NCI-H748 treated with DMSO at 0.1 percent for 48 hours (cell line): ENCODE measurements around the gene CYSRT1.

Experiments used
- DNase-seq: peaks from one replicate; lab custom pipeline; 2025; lab: John Stamatoyannopoulos, UW

CYSRT1 gene

GRCh38 chr9:137190315-137190856 is 34.6 kb upstream of the CYSRT1 start:
- no peak for DNase-seq

GRCh38 chr9:137191245-137191644 is 33.7 kb upstream of the CYSRT1 start:
- no peak for DNase-seq

- no peak for DNase-seq
These were observed 33.1 kb upstream of the CYSRT1 start for GRCh38 chr9:137191691-137192447.

GRCh38 chr9:137192448-137192780 is 32.6 kb upstream of the CYSRT1 start:
- no peak for DNase-seq

- no peak for DNase-seq
These were observed 32.1 kb upstream of the CYSRT1 start for GRCh38 chr9:137192859-137193258.

GRCh38 chr9:137193771-137194170 is 31.2 kb upstream of the CYSRT1 start:
- DNase-seq, result no peak

- no peak for DNase-seq
These were observed 30.6 kb upstream of the CYSRT1 start for GRCh38 chr9:137194388-137194787.

GRCh38 chr9:137194909-137195308 is 30.1 kb upstream of the CYSRT1 start:
- DNase-seq, result no peak

GRCh38 chr9:137195525-137196220 is 29.3 kb upstream of the CYSRT1 start:
- DNase-seq, result peak; percentile 79

- DNase-seq, result no peak
These were observed 26.7 kb upstream of the CYSRT1 start for GRCh38 chr9:137198051-137198901.

GRCh38 chr9:137198902-137199283 is 26.1 kb upstream of the CYSRT1 start:
- no peak for DNase-seq

- DNase-seq, result no peak
These were observed 25.4 kb upstream of the CYSRT1 start for GRCh38 chr9:137199411-137200121.

- DNase-seq, result peak; percentile 98
These were observed 24.4 kb upstream of the CYSRT1 start, which contains the start of gene TPRN for GRCh38 chr9:137200311-137201204. Gene TPRN (minus strand): TSS chr9:137200741. CDS start chr9:137200711, 30 bp downstream.

- no peak for DNase-seq
These were observed 23.6 kb upstream of the CYSRT1 start for GRCh38 chr9:137201205-137201868.

- DNase-seq, result no peak
These were observed 22.0 kb upstream of the CYSRT1 start for GRCh38 chr9:137202966-137203365.

- no peak for DNase-seq
These were observed 20.2 kb upstream of the CYSRT1 start for GRCh38 chr9:137204731-137205125.

- peak; percentile 44 for DNase-seq
These were observed 19.6 kb upstream of the CYSRT1 start, which contains the start of the genes NDOR1 and TMEM203 for GRCh38 chr9:137205126-137206069. Gene NDOR1 (plus strand): TSS chr9:137205700. CDS start chr9:137205778, 78 bp downstream. Gene TMEM203 (minus strand): TSS chr9:137205648. CDS start chr9:137205414, 234 bp downstream.

GRCh38 chr9:137206602-137207001 is 18.4 kb upstream of the CYSRT1 start:
- DNase-seq, result no peak

- no peak for DNase-seq
These were observed 13.4 kb upstream of the CYSRT1 start for GRCh38 chr9:137211532-137211931.
